AG04449 (cell line): ENCODE measurements around the gene SELENOF.
A peak's percentile ranks its signal among the peaks of the same experiment; 100 is the strongest.

ENCODE experiments used
- CTCF ChIA-PET: fragments of 350-600 bp; formaldehyde crosslinking; extraction: SDS; loops from one replicate; lab custom pipeline; 2021; ENCODE audit warnings: antibody characterized with exemption; lab: Yijun Ruan, JAX
- POLR2A ChIA-PET: fragments of 400-600, 350-600 bp; formaldehyde crosslinking; extraction: SDS; loops from one replicate; lab custom pipeline; 2020; ENCODE audit warnings: antibody characterized with exemption, inconsistent platforms; lab: Yijun Ruan, JAX
- DNase-seq: peaks from one replicate; pipeline ENCODE4 v3.0.0-alpha.2; 2010; ENCODE audit warnings: low read depth, low spot score
- H3K4me3 ChIP-seq: 2 replicates; pipeline ENCODE4 v1.5.1; 2011; ENCODE audit warnings: low read depth, mild to moderate bottlenecking, control low read depth, low read length
- TF ChIP-seq, protein P1 (sequence below): IDR thresholded peaks from one replicate; pipeline ENCODE4 v1.5.1; 2011; ENCODE audit warnings: mild to moderate bottlenecking, moderate library complexity, low read length, control low read depth, inconsistent platforms; ENCODE audit not compliant: insufficient read depth; ENCODE audit errors: missing control alignments

Gene SELENOF

GRCh38 chr1:86915737-86916235 lies 1.9 kb upstream of the SELENOF start:
- ChIA-PET CTCF (interaction anchor here (0.8 to 1.6 kb wide), 3 partner anchors 12 to 168 kb away, joined by 3 to 4 read pairs (median 3); no protein-coding TSS in a partner anchor), POLR2A (no interaction called here)
- DNase-seq, result no peak
- peak overlapping the region; percentile 84 for H3K4me3 ChIP-seq
- TF ChIP-seq, protein P1, sequence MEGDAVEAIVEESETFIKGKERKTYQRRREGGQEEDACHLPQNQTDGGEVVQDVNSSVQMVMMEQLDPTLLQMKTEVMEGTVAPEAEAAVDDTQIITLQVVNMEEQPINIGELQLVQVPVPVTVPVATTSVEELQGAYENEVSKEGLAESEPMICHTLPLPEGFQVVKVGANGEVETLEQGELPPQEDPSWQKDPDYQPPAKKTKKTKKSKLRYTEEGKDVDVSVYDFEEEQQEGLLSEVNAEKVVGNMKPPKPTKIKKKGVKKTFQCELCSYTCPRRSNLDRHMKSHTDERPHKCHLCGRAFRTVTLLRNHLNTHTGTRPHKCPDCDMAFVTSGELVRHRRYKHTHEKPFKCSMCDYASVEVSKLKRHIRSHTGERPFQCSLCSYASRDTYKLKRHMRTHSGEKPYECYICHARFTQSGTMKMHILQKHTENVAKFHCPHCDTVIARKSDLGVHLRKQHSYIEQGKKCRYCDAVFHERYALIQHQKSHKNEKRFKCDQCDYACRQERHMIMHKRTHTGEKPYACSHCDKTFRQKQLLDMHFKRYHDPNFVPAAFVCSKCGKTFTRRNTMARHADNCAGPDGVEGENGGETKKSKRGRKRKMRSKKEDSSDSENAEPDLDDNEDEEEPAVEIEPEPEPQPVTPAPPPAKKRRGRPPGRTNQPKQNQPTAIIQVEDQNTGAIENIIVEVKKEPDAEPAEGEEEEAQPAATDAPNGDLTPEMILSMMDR, result no peak

- TF ChIP-seq, protein P1, result no peak
- H3K4me3 ChIP-seq, result peak overlapping the region; percentile 84
- no peak for DNase-seq
- CTCF ChIA-PET, result interaction anchor here (0.8 to 1.6 kb wide), 3 partner anchors 13 to 169 kb away, joined by 3 read pairs; no protein-coding TSS in a partner anchor
- POLR2A ChIA-PET, result no interaction called here
Measured at GRCh38 chr1:86914998-86915736, 1.2 kb upstream of the SELENOF start.

GRCh38 chr1:86914601-86914997 lies 673 bp upstream of the SELENOF start, which contains the start of gene HS2ST1:
TSS of gene HS2ST1 (plus strand) at chr1:86914635.
- POLR2A ChIA-PET, result interaction anchor here (0.6 to 1.1 kb wide), 4 partner anchors 28 to 140 kb away, joined by 3 to 4 read pairs (median 3); no protein-coding TSS in a partner anchor

GRCh38 chr1:86913399-86913895 lies 479 bp downstream of the SELENOF start:
- CTCF ChIA-PET, result interaction anchor here (1.0 kb wide), 1 partner anchor 80 kb away, joined by 4 read pairs; no protein-coding TSS in a partner anchor

More at GRCh38 chr1:86914601-86914997, 673 bp upstream of the SELENOF start, which contains the start of gene HS2ST1:
- CTCF ChIA-PET, result interaction anchor here (0.8 to 1.6 kb wide), 3 partner anchors 13 to 81 kb away, joined by 3 read pairs; no protein-coding TSS in a partner anchor
- TF ChIP-seq, protein P1, result no peak
- DNase-seq, result no peak
- H3K4me3 ChIP-seq, result peak within 1 kb of the TSS; percentile 84

DNA sequence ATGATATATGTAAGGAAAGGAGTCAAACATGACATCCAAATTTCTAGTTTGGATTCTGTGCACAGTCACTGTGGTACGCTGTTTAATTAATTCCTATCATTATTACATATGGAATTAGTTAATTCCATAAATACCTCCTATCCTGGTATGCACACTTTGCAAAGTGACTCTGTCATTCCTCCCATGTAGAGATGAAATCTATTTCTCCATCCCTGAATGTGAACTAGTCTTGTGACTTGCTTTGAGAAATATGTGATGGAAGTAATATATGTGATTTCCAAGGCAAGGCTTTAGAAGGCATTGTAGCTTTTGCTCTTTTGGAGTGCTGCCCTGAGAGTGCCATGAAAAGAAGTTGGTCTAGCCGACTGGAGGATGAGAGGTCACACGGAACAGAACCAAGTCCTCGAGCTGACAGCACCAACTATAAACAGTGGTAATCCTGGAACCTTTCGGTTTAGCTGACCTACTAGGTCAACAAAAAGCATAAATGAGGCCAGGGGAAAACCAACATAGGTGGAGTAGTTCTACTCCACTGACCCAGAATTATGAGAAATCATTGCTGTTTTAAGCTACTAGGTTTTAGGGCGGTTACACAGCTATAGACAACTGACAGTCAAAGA lies 1.5 kb downstream of the SELENOF start:
- POLR2A ChIA-PET, result no interaction called here
- CTCF ChIA-PET, result interaction anchor here (1.0 to 1.5 kb wide), 4 partner anchors 8 to 1029 kb away, joined by 3 to 5 read pairs (median 4); no protein-coding TSS in a partner anchor
- no peak for DNase-seq
- peak overlapping the region; percentile 78 for H3K4me3 ChIP-seq
- TF ChIP-seq, protein P1, result no peak

More at GRCh38 chr1:86913399-86913895, 479 bp downstream of the SELENOF start:
- POLR2A ChIA-PET, result interaction anchor here (0.7 to 1.1 kb wide), 2 partner anchors 15 to 139 kb away, joined by 3 to 4 read pairs; no protein-coding TSS in a partner anchor
- H3K4me3 ChIP-seq, result peak overlapping the region; percentile 78
- no peak for DNase-seq
- TF ChIP-seq, protein P1, result no peak

GRCh38 chr1:86906419-86906818 lies 7.5 kb downstream of the SELENOF start:
- no peak overlapping the region for H3K4me3 ChIP-seq
- TF ChIP-seq, protein P1, result no peak
- ChIA-PET CTCF (no interaction called here), POLR2A (no interaction called here)
- no peak for DNase-seq
